ENCODE data around the gene GLI2. TPM values are rescaled to one million over a fixed set of nuclear protein-coding genes. Genes with fewer than 3 reads are reported as not detected.

The GLI2 gene
- total and polyA plus RNA-seq, 2 of the 8 experiments (the other 6 are each of a cell fraction or from before 2014, with no cell fraction given): 18.4 to 46.9 TPM

DNA sequence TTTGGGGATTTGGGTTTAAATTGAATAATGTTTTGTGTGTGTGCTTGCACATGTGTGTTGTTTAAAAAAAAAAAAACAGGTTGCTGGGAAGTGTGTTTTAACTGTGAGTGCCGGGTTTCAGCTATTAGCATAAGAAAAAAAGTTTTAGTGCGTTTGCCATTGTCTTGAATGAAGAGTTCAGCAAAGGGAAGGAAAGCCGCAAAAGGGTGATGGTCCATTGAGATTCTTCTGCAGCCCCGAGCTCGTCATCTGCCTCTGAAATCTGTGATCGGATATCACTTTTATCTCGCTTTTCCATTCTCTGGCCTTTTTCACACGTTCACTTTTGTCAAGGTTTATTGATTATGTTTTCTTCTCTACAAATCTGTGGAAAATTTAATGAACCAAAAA is 4.7 kb downstream of the GLI2 start:
- Histone ChIP-seq H3K27ac (ENCODE audit: low read depth, low read length) (no peak overlapping the region), H3K27me3 (replicated peaks in 1 of 4; ENCODE audit: control insufficient read depth in 3 of 4, extremely low read depth in 1 of 4, insufficient read depth in 3 of 4, low read length in 3 of 4) (no peaks in the 10 kb centered on the region), H2BK120ac (replicated peaks; ENCODE audit: low read depth, low read length) (no peak overlapping the region), H3K4me1 (replicated peaks in 1 of 4; ENCODE audit: control insufficient read depth in 3 of 4, insufficient read depth in 4 of 4, low read length in 3 of 4) (peaks cover 23 to 41% (median 34%) of the 10 kb centered on the region in 4 experiments), H3K4me2 (ENCODE audit: insufficient read depth in 1 of 2, low read depth in 2 of 2, low read length in 2 of 2) (peak overlapping the region; percentile 91 to 99), H2AK5ac (ENCODE audit: low read depth, low read length) (no peak overlapping the region), H4K5ac (ENCODE audit: insufficient read length, low read depth, low read length) (peak overlapping the region; percentile 41), H3K36me3 (ENCODE audit: control insufficient read depth in 2 of 4, insufficient read depth in 4 of 4, low read length in 3 of 4) (no peaks in the 10 kb centered on the region), H3K4me3 (ENCODE audit: extremely low read depth in 1 of 4, insufficient read depth in 2 of 4, low read depth in 3 of 4, low read length in 4 of 4) (peak overlapping the region; percentile 38 to 91 (median 52); a peak in 6 of 8 replicates), H2BK15ac (ENCODE audit: low read length) (no peak overlapping the region), H2BK20ac (ENCODE audit: low read length) (no peak overlapping the region), H2BK5ac (ENCODE audit: low read depth, low read length) (no peak overlapping the region; the same call in 1 of the 2 replicates), H4K8ac (ENCODE audit: extremely low read depth, insufficient read depth, low read length) (no peak overlapping the region), H3K9ac (replicated peaks in 1 of 4; ENCODE audit: extremely low read depth in 1 of 4, low read depth in 3 of 4, low read length in 3 of 4) (peak overlapping the region in 3 of 4 experiments; percentile 36 to 78 (median 60); a peak in 1 of 7 replicates), H2AFZ (ENCODE audit: low read length) (no peak overlapping the region), H3K56ac (replicated peaks; ENCODE audit: insufficient read length, low read depth, low read length) (no peak overlapping the region), H4K91ac (replicated peaks; ENCODE audit: insufficient read length, low read length) (no peak overlapping the region), H4K20me1 (replicated peaks in 1 of 2; ENCODE audit: control insufficient read depth in 1 of 2, insufficient read depth in 2 of 2, low read length in 2 of 2) (peaks cover 2 to 15% of the 10 kb centered on the region in 2 experiments), H3K14ac (ENCODE audit: insufficient read length) (no peak overlapping the region), H3K4ac (replicated peaks; ENCODE audit: insufficient read length, low read depth, low read length) (no peak overlapping the region), H3K79me1 (ENCODE audit: low read depth, low read length) (peaks cover 17% of the 10 kb centered on the region), H3K9me3 (ENCODE audit: insufficient read depth in 2 of 2, low read depth in 1 of 2, low read length in 1 of 2) (no peaks in the 10 kb centered on the region), H3K23me2 (ENCODE audit: low read depth, low read length) (peaks cover 37% of the 10 kb centered on the region), H2BK12ac (ENCODE audit: low read depth, low read length) (no peak overlapping the region), H3K79me2 (ENCODE audit: control insufficient read depth in 1 of 2, insufficient read depth in 2 of 2, low read length in 2 of 2) (peaks cover 18 to 77% of the 10 kb centered on the region in 2 experiments), H3K18ac (ENCODE audit: extremely low read depth, low read length) (no peak overlapping the region; the same call in 1 of the 2 replicates), H3K23ac (ENCODE audit: insufficient read length) (no peak overlapping the region)
- FAIRE-seq (peak; percentile 95), DNase-seq (ENCODE audit: low read depth in 1 of 2, low spot score in 2 of 2) (peak in 1 of 2 experiments; percentile 39)
- 3% methylated on average over 8 of the region's 8 CpGs; no CpG with 5 or more reads in 1 of the 2 experiments for WGBS, 2 experiments (ENCODE audit: extremely low coverage in 1 of 2, insufficient coverage in 1 of 2, insufficient read length in 1 of 2, insufficient replicate concordance in 2 of 2, low coverage in 1 of 2, low lambda C conversion rate in 2 of 2, missing lambda C conversion rate in 1 of 2)
- ChIA-PET POLR2A (ENCODE audit: partially characterized antibody) (interaction anchor here (0.8 to 6.6 kb wide), 15 partner anchors 8 to 488 kb away, joined by 3 to 38 read pairs (median 4); partner anchors contain the start of gene RALB), CTCF (ENCODE audit: partially characterized antibody) (interaction anchor here (0.7 to 2.9 kb wide), 7 partner anchors 10 to 143 kb away, joined by 3 to 11 read pairs (median 3); no protein-coding TSS in a partner anchor)
- TF ChIP-seq GABPA (IDR thresholded peaks at IDR 0.05; ENCODE audit: borderline replicate concordance, insufficient read depth, low read length) (no peak), ASH2L (IDR thresholded peaks at IDR 0.05; ENCODE audit: low read length) (peak; percentile 30)

Data from H1 (cell line).